WTC11 (cell line): ENCODE data around the gene MAP3K12. TPM values are rescaled to one million over a fixed set of nuclear protein-coding genes. Genes with fewer than 3 reads are reported as not detected.

Experiments used
- ATAC-seq: fragments of 200-7000 bp; cut with Tn5 transposase; 2 replicates; pipeline ENCODE4 v1.10.0; 2021; ENCODE audit warnings: mild to moderate bottlenecking, moderate library complexity
- CTCF ChIA-PET: fragments of 300-600 bp; sonication (Branson Sonifier 250); formaldehyde crosslinking; loops from one replicate; lab custom pipeline; 2021; ENCODE audit warnings: antibody characterized with exemption; lab: Charles Lee
- POLR2A ChIA-PET: fragments of 350-600 bp; sonication (Branson Sonifier 250); formaldehyde crosslinking; loops from one replicate; lab custom pipeline; 2021; ENCODE audit warnings: antibody characterized with exemption; lab: Charles Lee
- DNase-seq: peaks from one replicate; pipeline ENCODE4 v3.0.0; 2021; ENCODE audit warnings: low spot score
- H3K27ac Mint-ChIP-seq: 2 replicates; pipeline ENCODE4 v1.8.0; 2021; ENCODE audit warnings: mixed read lengths
- H3K27me3 Mint-ChIP-seq: 2 replicates; pipeline ENCODE4 v1.8.0; 2021; ENCODE audit warnings: low read depth, mild to moderate bottlenecking, moderate library complexity, mixed read lengths
- H3K36me3 Mint-ChIP-seq: 2 replicates; pipeline ENCODE4 v1.8.0; 2021; ENCODE audit warnings: mixed read lengths
- H3K4me1 Mint-ChIP-seq: 2 replicates; pipeline ENCODE4 v1.8.0; 2022; ENCODE audit warnings: mixed read lengths
- H3K4me3 Mint-ChIP-seq: 2 replicates; pipeline ENCODE4 v1.8.0; 2021; ENCODE audit warnings: mild to moderate bottlenecking, moderate library complexity, mixed read lengths
- H3K9me3 Mint-ChIP-seq: 2 replicates; pipeline ENCODE4 v1.8.0; 2021; ENCODE audit warnings: mixed read lengths
- FOXJ3 ChIP-seq: sonication (generic); formaldehyde crosslinking; IDR thresholded peaks from 2 replicates; pipeline ENCODE4 v1.9.0; 2021; ENCODE audit warnings: missing genetic modification reagents, mild to moderate bottlenecking, borderline replicate concordance
- FOXK1 ChIP-seq: sonication (generic); formaldehyde crosslinking; IDR thresholded peaks from 2 replicates; pipeline ENCODE4 v1.8.0; 2022; ENCODE audit warnings: mild to moderate bottlenecking, moderate library complexity, missing genetic modification reagents
- HMGA2 ChIP-seq: fragments of 250-450 bp; sonication (Bioruptor Pico); IDR thresholded peaks from 2 replicates; pipeline ENCODE4 v1.4.0; 2021; ENCODE audit warnings: mild to moderate bottlenecking, moderate library complexity
- KAT7 ChIP-seq: sonication (generic); formaldehyde crosslinking; IDR thresholded peaks from 2 replicates; pipeline ENCODE4 v1.8.1; 2023; ENCODE audit warnings: missing genetic modification reagents, mild to moderate bottlenecking, borderline replicate concordance
- ZBTB21 ChIP-seq: sonication (generic); formaldehyde crosslinking; IDR thresholded peaks from 2 replicates; pipeline ENCODE4 v1.8.1; 2023; ENCODE audit warnings: mild to moderate bottlenecking, missing genetic modification reagents, borderline replicate concordance
- ZNF121 ChIP-seq: sonication (generic); formaldehyde crosslinking; IDR thresholded peaks from 2 replicates; pipeline ENCODE4 v1.8.0; 2023; ENCODE audit warnings: missing genetic modification reagents
- ZNF232 ChIP-seq: sonication (generic); formaldehyde crosslinking; IDR thresholded peaks from 2 replicates; pipeline ENCODE4 v1.8.0; 2022; ENCODE audit warnings: mild to moderate bottlenecking, missing genetic modification reagents
- ZNF396 ChIP-seq: fragments of 250-450 bp; sonication (Bioruptor Pico); IDR thresholded peaks from 2 replicates; pipeline ENCODE4 v1.8.0; 2021; ENCODE audit warnings: mild to moderate bottlenecking, moderate library complexity, borderline replicate concordance
- ZNF671 ChIP-seq: fragments of 250-450 bp; sonication (Bioruptor Pico); IDR thresholded peaks from 2 replicates; pipeline ENCODE4 v1.8.0; 2021; ENCODE audit warnings: mild to moderate bottlenecking
- total RNA-seq: library from RNA; stranded (reverse); gene quantifications from 3 replicates; pipeline ENCODE4 v1.2.3, GENCODE V29; 2021
- TF ChIP-seq, protein P1 (sequence below): fragments of 250-450 bp; sonication (Bioruptor Pico); IDR thresholded peaks from 2 replicates; pipeline ENCODE4 v1.9.0; 2021; ENCODE audit warnings: moderate library complexity, mild to moderate bottlenecking, inconsistent platforms, borderline replicate concordance
- TF ChIP-seq, protein P2 (sequence below): sonication (generic); formaldehyde crosslinking; IDR thresholded peaks from 2 replicates; pipeline ENCODE4 v1.8.0; 2023; ENCODE audit warnings: missing genetic modification reagents
- TF ChIP-seq, protein P3 (sequence below): fragments of 250-450 bp; sonication (Bioruptor Pico); IDR thresholded peaks from 2 replicates; pipeline ENCODE4 v1.9.0; 2021; ENCODE audit warnings: mild to moderate bottlenecking
- TF ChIP-seq, protein P4 (sequence below): sonication (generic); formaldehyde crosslinking; IDR thresholded peaks from 2 replicates; pipeline ENCODE4 v1.8.1; 2022; ENCODE audit warnings: missing genetic modification reagents, borderline replicate concordance
- TF ChIP-seq, protein P5 (sequence below): sonication (generic); formaldehyde crosslinking; IDR thresholded peaks from 2 replicates; pipeline ENCODE4 v1.8.0; 2023; ENCODE audit warnings: missing genetic modification reagents, mild to moderate bottlenecking, borderline replicate concordance
- TF ChIP-seq, protein P6 (sequence below): fragments of 250-450 bp; sonication (Bioruptor Pico); conservative IDR thresholded peaks from 2 replicates; pipeline ENCODE4 v1.9.0; 2021; ENCODE audit warnings: mild to moderate bottlenecking
- TF ChIP-seq, protein P7 (sequence below): sonication (generic); formaldehyde crosslinking; IDR thresholded peaks from 2 replicates; pipeline ENCODE4 v1.8.1; 2023; ENCODE audit warnings: mild to moderate bottlenecking, missing genetic modification reagents

MAP3K12 gene
- total RNA-seq, 1 experiment from 2014 or later, result 23.6 TPM

DNA sequence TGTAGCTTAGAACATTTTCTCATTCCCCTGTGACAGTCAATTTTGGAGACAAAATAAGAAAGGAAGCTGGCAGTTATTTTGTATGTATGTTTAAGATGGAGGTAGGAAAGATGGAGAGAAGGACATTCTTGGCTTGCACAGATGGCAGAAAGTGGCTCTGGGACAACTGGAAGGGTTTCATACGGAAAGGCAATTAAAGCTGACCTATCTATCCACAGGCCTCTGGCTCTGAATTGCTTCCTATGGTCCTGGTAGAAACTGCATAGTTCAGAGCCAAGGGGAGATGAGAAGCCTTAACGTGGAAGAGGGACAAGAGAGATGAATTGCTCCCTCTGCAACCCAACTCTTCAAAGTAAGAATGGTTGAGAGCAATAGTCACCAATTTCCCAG lies 16.0 kb upstream of the MAP3K12 start (continued):
- TF ChIP-seq, protein P1, sequence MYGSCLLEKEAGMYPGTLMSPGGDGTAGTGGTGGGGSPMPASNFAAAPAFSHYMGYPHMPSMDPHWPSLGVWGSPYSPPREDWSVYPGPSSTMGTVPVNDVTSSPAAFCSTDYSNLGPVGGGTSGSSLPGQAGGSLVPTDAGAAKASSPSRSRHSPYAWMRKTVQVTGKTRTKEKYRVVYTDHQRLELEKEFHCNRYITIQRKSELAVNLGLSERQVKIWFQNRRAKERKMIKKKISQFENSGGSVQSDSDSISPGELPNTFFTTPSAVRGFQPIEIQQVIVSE (CRISPR knock-in tag), result no peak
- TF ChIP-seq HMGA2 (CRISPR knock-in tag) (no peak), FOXK1 (no peak), ZNF396 (CRISPR knock-in tag) (no peak), ZNF671 (CRISPR knock-in tag) (no peak)
- TF ChIP-seq, all 79 proteins: peak for 0

DNA sequence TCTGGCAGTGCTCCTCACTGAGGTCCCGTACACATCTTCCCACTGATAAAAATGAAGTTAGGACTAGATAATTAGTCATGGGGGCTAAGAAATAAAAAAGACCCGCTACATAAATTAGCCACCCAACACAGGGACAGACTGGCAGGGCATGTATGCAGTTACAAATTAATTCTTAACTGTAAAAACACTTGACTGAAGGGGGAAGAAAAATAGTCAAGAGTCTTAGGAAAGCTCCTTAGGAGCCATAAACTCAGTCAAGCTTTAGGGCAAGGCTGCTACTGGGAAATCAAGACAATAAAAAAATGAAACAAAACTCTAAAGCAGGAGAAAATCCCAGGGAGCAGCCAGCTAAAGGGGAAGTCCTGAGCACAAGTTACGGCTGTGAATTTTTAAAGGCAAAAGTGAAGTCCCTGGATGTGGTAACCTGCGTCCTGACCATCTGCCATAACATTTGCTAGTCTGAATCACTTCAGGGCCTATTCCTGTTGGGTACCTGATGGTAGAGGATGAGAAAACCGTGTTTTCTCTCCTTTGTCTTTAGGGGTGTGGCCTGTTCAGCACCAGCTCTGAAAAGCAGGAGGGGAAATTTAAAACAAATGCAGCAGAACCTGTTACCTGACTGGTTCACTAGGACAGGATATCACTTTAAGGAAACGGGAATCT lies 15.5 kb upstream of the MAP3K12 start:
- no peaks in the 10 kb centered on the region for H3K27me3 Mint-ChIP-seq
- H3K4me1 Mint-ChIP-seq, result peaks cover 8% of the 10 kb centered on the region
- no peak overlapping the region for H3K27ac Mint-ChIP-seq
- H3K4me3 Mint-ChIP-seq, result no peak overlapping the region
- peaks cover 3% of the 10 kb centered on the region; the same call in 1 of the 2 replicates for H3K36me3 Mint-ChIP-seq
- no peak for TF ChIP-seq ZBTB21 (CRISPR knock-in tag)
- TF ChIP-seq, protein P2, sequence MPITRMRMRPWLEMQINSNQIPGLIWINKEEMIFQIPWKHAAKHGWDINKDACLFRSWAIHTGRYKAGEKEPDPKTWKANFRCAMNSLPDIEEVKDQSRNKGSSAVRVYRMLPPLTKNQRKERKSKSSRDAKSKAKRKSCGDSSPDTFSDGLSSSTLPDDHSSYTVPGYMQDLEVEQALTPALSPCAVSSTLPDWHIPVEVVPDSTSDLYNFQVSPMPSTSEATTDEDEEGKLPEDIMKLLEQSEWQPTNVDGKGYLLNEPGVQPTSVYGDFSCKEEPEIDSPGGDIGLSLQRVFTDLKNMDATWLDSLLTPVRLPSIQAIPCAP (CRISPR knock-in tag), result no peak
- no peaks in the 10 kb centered on the region for H3K9me3 Mint-ChIP-seq
- ChIA-PET POLR2A (interaction anchor here (2.2 kb wide), 1 partner anchor 14 kb away, joined by 7 read pairs; the partner anchor contains the start of gene TARBP2), CTCF (interaction anchor here (1.4 kb wide), 1 partner anchor 29 kb away, joined by 3 read pairs; no protein-coding TSS in a partner anchor)
- no peak for DNase-seq
- no peak for ATAC-seq

DNA sequence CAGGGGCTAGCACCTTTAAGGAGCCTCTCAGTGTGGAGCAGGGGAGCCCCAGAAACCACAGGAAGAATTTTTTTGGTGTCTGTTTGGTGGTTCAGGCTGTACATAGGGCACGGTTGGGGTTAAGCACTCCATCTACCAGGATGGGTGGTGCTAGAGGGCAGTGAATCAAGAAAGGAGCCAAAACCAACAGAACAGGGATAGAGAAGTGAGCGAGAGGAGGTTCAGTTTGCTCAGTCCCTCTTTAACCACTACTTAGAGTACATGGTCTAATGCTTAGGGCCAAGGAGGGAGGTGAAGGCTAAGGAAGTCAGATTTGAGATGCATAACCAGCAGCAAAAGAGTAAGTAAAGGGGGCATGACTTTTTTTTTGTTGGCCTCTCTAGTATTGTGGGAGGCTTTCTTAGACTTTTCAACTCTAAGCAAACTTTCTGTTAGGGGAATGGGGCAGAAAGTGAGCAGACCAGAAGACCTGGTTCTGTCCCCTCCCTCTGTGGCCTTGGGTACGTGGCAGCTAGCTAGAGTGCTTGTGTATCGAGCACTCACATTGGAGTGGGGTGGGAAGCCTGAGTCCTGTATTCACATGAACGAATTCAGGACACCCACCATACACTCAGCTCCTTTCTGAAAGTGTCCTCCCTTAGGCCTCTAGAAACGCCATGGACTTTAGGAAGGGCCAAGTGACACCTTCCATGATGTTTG lies 14.6 kb upstream of the MAP3K12 start:
- ATAC-seq (no peak), DNase-seq (no peak)
- ChIA-PET CTCF (interaction anchor here (1.4 kb wide), 1 partner anchor 30 kb away, joined by 3 read pairs; no protein-coding TSS in a partner anchor), POLR2A (no interaction called here)
- no peaks in the 10 kb centered on the region for H3K9me3 Mint-ChIP-seq
- peaks cover 3% of the 10 kb centered on the region; the same call in 1 of the 2 replicates for H3K36me3 Mint-ChIP-seq
- H3K27me3 Mint-ChIP-seq, result no peaks in the 10 kb centered on the region
- H3K27ac Mint-ChIP-seq, result no peak overlapping the region
- peaks cover 8% of the 10 kb centered on the region for H3K4me1 Mint-ChIP-seq
- no peak overlapping the region for H3K4me3 Mint-ChIP-seq
- TF ChIP-seq, protein P3, sequence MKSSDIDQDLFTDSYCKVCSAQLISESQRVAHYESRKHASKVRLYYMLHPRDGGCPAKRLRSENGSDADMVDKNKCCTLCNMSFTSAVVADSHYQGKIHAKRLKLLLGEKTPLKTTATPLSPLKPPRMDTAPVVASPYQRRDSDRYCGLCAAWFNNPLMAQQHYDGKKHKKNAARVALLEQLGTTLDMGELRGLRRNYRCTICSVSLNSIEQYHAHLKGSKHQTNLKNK (CRISPR knock-in tag), result no peak
- TF ChIP-seq, protein P4, sequence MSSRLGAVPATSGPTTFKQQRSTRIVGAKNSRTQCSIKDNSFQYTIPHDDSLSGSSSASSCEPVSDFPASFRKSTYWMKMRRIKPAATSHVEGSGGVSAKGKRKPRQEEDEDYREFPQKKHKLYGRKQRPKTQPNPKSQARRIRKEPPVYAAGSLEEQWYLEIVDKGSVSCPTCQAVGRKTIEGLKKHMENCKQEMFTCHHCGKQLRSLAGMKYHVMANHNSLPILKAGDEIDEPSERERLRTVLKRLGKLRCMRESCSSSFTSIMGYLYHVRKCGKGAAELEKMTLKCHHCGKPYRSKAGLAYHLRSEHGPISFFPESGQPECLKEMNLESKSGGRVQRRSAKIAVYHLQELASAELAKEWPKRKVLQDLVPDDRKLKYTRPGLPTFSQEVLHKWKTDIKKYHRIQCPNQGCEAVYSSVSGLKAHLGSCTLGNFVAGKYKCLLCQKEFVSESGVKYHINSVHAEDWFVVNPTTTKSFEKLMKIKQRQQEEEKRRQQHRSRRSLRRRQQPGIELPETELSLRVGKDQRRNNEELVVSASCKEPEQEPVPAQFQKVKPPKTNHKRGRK (CRISPR knock-in tag), result no peak
- no peak for TF ChIP-seq FOXJ3
- TF ChIP-seq, protein P5, sequence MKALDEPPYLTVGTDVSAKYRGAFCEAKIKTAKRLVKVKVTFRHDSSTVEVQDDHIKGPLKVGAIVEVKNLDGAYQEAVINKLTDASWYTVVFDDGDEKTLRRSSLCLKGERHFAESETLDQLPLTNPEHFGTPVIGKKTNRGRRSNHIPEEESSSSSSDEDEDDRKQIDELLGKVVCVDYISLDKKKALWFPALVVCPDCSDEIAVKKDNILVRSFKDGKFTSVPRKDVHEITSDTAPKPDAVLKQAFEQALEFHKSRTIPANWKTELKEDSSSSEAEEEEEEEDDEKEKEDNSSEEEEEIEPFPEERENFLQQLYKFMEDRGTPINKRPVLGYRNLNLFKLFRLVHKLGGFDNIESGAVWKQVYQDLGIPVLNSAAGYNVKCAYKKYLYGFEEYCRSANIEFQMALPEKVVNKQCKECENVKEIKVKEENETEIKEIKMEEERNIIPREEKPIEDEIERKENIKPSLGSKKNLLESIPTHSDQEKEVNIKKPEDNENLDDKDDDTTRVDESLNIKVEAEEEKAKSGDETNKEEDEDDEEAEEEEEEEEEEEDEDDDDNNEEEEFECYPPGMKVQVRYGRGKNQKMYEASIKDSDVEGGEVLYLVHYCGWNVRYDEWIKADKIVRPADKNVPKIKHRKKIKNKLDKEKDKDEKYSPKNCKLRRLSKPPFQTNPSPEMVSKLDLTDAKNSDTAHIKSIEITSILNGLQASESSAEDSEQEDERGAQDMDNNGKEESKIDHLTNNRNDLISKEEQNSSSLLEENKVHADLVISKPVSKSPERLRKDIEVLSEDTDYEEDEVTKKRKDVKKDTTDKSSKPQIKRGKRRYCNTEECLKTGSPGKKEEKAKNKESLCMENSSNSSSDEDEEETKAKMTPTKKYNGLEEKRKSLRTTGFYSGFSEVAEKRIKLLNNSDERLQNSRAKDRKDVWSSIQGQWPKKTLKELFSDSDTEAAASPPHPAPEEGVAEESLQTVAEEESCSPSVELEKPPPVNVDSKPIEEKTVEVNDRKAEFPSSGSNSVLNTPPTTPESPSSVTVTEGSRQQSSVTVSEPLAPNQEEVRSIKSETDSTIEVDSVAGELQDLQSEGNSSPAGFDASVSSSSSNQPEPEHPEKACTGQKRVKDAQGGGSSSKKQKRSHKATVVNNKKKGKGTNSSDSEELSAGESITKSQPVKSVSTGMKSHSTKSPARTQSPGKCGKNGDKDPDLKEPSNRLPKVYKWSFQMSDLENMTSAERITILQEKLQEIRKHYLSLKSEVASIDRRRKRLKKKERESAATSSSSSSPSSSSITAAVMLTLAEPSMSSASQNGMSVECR, result no peak
- no peak for TF ChIP-seq ZNF232 (CRISPR knock-in tag)
- TF ChIP-seq, protein P1 (CRISPR knock-in tag), result no peak
- TF ChIP-seq, protein P6, sequence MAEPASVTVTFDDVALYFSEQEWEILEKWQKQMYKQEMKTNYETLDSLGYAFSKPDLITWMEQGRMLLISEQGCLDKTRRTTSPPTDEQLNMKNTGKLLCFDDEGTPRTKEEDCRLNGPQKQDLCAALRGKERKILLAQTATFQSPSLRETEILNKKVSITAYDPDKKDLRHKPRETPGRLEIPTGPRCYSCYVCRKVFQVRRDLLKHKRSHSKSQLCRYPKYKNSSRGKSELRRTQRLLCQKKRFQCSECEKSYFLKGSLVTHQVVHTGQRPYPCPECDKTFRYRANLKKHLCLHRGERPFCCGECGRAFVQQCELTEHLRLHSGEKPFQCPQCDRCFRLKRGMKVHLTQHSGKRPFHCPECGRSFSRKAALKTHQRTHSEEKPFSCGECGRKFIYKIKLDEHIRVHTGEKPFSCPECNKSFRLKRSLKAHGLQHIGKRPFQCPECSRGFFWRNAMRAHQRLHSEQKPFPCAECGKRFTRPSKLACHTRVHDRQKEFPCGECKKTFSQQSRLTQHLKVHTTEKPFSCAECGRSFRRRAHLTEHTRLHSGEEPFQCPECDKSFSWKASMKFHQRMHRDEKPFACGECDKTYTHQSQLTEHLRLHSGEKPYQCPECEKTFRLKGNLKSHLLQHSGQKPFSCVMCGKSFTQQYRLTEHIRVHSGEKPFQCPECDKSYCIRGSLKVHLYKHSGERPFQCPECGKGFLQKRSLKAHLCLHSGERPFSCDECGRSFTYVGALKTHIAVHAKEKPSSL, result no peak
- TF ChIP-seq KAT7 (CRISPR knock-in tag), result no peak
- TF ChIP-seq, protein P7, sequence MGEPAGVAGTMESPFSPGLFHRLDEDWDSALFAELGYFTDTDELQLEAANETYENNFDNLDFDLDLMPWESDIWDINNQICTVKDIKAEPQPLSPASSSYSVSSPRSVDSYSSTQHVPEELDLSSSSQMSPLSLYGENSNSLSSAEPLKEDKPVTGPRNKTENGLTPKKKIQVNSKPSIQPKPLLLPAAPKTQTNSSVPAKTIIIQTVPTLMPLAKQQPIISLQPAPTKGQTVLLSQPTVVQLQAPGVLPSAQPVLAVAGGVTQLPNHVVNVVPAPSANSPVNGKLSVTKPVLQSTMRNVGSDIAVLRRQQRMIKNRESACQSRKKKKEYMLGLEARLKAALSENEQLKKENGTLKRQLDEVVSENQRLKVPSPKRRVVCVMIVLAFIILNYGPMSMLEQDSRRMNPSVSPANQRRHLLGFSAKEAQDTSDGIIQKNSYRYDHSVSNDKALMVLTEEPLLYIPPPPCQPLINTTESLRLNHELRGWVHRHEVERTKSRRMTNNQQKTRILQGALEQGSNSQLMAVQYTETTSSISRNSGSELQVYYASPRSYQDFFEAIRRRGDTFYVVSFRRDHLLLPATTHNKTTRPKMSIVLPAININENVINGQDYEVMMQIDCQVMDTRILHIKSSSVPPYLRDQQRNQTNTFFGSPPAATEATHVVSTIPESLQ (CRISPR knock-in tag), result no peak
- TF ChIP-seq ZNF121 (CRISPR knock-in tag), result no peak
